DLD1 (cell line): ENCODE data around the gene ZIC5.
"Not testable (repeated sequence)": the region's sequence is repeated elsewhere in the genome, so short reads cannot be mapped to it uniquely, and the experiment has no call there.

ENCODE experiments used
- in situ Hi-C: cut with HindIII; loops from 2 replicates; pipeline ENCODE4 v1.10.0; 2017; ENCODE audit warnings: low sequenced_read_pairs

Gene ZIC5

GRCh38 chr13:99961636-99962035 lies 9.9 kb downstream of the ZIC5 start:
- in situ Hi-C loops, result no loop called here

DNA sequence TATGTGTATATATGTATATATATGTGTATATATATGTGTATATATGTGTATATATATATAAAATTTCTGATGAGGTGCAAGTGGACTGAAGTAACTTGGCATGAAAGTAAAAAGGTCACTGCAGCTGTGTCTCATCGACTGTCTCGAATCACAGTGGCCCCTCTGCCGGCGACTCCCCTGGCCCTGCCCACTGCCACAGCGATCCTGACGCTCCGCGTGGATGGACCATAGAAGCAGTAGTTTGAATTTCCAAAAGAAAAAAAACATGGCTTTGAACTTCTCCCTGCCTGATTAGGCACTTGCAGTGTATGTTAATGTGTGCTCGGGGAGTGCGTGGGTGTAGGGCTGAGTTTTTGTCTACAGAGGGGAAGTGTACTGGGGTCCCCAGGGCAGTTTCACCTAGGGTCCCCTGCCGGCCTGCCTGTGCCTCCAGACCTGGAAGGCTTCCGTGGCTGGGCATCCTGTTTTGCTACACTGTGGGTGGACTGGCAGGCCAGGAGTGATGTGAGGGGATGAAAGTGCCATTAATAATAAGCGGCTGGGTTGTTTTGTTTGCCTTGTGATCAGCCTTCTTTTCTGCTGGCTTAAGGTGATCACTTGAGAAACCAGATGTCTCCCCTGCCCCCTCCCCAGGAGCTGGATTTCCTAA lies 10.8 kb downstream of the ZIC5 start:
- in situ Hi-C loops, result no loop called here

DNA sequence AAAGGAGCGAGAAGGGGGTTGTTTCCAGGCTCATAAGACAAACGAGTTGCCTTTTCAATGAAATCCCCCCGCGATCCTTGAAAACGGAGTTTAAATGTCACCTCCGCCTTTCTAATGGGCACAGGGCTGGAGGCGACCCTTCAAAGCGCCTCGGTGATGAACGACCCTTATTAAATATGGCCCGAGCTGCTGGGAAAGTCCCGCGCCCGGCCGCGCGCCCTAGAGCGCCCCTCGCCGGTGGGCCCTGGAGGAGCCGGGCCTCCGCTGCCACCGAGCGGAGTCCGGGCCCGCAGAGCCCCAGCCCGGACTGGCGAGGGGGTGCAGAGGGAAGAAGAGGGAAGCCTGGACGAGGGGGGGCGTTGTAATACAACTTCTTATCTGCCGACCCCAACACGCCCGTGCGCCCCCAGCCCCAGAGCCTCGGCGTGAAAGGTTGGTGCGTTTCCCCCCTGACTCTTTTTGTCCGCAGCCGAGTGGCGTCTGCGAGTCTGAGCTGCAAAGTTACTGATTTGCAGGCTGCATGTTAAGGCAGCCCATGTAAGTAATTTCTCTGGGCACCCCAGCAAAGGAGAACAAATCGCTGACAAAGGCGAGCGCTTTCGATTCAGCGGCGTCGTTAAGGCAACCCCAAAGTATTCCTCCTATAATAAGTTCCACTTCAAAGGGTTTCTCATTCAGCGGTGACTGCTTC lies 11.9 kb downstream of the ZIC5 start:
- in situ Hi-C loops, result no loop called here

DNA sequence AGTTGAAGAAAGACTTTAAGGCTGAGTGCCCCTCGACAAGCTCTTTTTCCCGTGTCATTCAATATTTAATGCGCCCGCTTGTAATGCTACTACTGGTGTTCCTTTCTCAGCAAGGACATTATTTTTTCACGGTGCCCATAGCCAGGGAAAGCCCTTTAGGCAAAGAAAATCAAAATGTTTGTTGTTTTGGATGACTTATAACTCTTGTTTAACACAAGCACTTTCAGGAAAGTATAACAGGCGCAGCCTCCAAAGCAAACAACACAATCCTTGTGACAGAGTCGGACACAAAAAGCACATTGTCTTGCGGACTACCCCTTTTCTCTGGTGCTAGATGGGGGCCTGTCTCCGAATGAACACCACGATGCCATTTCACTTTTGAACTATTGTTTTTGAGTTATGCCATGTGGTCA lies 12.4 kb downstream of the ZIC5 start:
- in situ Hi-C loops, result no loop called here

GRCh38 chr13:99958406-99959126 lies 13.0 kb downstream of the ZIC5 start:
- in situ Hi-C loops, result no loop called here

GRCh38 chr13:99956473-99957349 lies 14.9 kb downstream of the ZIC5 start:
- in situ Hi-C loops, result no loop called here

GRCh38 chr13:99955747-99956472 lies 15.7 kb downstream of the ZIC5 start:
- in situ Hi-C loops, result no loop called here

DNA sequence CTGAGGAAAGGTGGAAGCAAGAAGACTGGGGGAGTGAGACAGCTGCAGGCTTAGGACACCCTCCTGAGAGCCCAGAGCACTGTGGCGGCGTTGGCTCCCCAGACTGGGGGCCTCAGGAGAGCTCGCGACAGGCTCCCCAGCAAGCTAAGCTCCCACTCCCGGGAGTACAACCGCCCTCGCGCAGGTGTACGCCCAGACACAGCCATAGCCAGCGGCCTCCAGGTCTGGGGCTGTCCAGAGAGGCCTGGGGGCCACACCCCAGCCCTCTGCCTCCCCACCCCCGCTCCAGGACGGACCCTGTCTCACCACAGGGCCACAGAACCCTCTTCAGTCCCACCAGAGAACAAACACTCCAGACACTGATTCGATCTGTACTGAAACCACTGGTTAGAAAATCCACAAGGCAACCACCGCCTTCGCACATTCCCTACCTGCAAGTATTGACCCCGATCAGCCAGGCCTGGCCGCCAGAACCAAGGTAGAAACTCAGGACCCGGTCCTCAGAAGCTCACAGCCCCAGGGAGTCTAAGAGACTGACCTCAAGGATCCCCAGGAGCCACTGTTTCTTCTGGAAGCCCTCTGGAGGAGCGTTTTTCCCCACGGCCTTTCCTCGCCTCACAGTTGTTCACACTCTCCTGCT lies 16.3 kb downstream of the ZIC5 start:
- in situ Hi-C loops, result no loop called here

DNA sequence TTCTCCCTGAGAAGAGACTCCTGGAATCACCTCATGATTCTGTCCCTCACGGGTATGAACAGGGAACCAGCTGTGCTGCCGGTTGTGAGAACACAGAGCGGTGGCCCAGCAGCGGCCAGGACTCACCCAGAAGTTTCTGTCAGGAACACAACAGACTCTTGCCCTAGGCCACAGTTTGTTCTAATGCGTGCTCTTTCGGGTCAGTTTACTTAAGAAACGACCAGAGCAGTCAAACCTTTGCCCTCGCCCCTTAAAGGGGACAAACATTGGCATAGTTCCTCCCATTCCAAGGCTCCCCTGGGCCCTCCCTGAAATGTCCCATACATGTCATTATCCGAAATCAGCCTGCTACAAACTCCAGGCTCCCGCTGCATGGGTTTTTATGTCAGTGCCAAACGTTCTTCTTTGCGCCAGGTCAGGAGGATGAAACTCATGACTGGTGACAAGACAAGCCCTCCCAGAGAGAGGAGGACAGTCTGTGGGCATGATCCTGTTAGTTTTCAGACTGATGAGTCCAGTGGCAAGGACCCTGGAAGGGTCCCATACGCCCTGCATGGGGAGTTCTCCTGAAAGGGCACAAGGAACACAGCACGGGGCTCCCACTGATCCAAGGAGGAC lies 18.3 kb downstream of the ZIC5 start:
- in situ Hi-C loops, result no loop called here

DNA sequence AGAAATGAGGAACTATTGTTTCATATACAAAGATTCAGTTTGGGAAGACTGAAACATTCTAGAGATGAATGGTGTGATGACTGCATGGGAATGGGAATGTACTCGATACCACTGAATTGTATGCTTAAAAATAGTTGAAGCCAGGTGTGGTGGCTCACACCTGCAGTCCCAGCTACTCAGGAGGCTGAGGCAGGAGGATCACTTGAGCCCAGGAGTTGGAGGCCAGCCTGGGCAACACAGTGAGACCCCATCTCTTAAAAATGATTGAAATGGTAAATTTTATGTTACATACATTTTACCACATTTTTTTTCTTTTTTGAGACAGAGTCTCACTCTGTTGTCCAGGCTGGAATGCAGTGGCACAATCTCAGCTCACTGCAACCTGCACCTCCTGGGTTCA lies 19.9 kb downstream of the ZIC5 start:
- in situ Hi-C loops, result not testable (repeated sequence)

- in situ Hi-C loops, result no loop called here
Measured at GRCh38 chr13:99949679-99950413, 21.7 kb downstream of the ZIC5 start.

DNA sequence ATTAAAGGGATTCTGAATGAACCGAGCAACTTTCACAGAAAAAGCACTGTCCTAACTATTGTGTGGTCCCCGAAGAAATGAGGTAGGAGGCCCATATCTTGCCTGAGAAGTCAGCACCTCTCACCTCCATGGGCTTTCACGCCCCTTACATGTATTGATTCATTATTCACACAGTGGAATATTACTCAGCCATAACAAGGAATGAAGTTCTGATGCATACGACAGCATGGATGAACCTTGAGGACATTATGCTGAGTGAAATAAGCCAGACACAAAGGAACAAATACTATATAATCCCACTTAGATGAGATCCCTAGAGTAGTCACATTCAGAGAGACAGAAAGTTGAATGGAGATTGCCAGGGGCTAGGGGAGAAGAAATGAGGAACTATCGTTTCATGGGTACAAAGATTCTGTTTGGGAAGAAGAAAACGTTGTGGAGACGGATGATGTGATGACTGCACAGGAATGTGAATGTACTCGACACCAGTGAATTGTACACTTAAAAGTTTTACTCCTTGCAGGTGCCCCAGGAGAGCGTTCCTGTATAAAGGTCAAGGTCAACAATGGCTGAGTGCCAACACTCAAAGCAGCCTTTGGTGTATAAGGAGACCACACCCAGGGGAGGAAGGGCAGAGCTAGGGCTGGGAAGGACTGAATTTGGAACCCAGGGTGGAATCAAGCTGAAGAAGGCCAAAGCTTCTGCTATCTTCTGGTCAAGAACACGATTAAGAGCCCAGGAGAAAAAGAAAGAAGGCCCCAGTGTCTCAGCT lies 22.5 kb downstream of the ZIC5 start:
- in situ Hi-C loops, result no loop called here

GRCh38 chr13:99948411-99948810 lies 23.2 kb downstream of the ZIC5 start:
- in situ Hi-C loops, result no loop called here

GRCh38 chr13:99947666-99948065 lies 23.9 kb downstream of the ZIC5 start:
- in situ Hi-C loops, result no loop called here

GRCh38 chr13:99945515-99945914 lies 26.1 kb downstream of the ZIC5 start:
- in situ Hi-C loops, result not testable (repeated sequence)

DNA sequence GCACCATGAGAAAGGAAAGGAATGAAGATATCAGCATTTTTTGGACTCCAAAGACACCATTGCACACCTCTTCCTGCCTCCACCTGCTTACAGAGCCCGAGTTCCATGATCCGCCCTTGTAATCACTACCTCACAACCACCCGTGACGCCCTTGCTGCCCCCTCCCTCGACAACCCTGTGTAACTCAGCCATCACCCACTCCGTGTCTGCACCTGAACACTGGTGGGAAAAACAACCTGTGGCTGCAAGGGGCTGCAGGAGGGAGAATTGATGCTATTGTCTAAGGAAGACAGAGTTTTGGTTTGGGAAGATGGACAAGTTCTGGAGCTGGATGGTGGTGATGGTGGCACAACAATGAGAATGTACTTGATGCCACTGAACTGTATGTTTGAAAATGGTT lies 27.0 kb downstream of the ZIC5 start:
- in situ Hi-C loops, result no loop called here

DNA sequence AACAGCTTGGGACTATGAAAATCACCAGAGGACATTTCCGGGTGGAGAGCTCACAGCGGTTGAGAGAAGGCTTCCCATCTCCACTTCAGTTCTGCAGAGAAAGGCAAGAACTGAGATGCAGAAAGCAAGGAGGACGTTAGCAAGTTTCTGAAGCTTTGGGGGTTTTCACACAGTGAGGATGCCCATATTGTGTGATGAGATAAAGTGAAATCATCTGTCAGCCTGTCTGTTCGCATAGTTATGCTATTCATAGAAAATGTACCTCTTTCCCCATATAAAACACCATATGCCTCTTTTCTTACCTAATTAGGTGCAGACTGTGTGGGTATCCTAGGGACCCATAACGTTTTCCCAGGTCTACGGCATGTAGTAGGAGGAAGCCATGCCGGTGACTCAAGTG lies 27.5 kb downstream of the ZIC5 start:
- in situ Hi-C loops, result no loop called here

GRCh38 chr13:99941911-99942310 lies 29.7 kb downstream of the ZIC5 start:
- in situ Hi-C loops, result no loop called here
